ENCODE data around the gene ZMYM1.
"Not testable (repeated sequence)": the region's sequence is repeated elsewhere in the genome, so short reads cannot be mapped to it uniquely, and the experiment has no call there.

ZMYM1 gene

GRCh38 chr1:35053433-35053832, 25.8 kb upstream of the ZMYM1 start:
- TF ChIP-seq, protein P1, sequence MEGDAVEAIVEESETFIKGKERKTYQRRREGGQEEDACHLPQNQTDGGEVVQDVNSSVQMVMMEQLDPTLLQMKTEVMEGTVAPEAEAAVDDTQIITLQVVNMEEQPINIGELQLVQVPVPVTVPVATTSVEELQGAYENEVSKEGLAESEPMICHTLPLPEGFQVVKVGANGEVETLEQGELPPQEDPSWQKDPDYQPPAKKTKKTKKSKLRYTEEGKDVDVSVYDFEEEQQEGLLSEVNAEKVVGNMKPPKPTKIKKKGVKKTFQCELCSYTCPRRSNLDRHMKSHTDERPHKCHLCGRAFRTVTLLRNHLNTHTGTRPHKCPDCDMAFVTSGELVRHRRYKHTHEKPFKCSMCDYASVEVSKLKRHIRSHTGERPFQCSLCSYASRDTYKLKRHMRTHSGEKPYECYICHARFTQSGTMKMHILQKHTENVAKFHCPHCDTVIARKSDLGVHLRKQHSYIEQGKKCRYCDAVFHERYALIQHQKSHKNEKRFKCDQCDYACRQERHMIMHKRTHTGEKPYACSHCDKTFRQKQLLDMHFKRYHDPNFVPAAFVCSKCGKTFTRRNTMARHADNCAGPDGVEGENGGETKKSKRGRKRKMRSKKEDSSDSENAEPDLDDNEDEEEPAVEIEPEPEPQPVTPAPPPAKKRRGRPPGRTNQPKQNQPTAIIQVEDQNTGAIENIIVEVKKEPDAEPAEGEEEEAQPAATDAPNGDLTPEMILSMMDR (IDR thresholded peaks at IDR 0.05; ENCODE audit: extremely low read depth, missing control alignments), result no peak
- DNase-seq (ENCODE audit: low spot score), result no peak

DNA sequence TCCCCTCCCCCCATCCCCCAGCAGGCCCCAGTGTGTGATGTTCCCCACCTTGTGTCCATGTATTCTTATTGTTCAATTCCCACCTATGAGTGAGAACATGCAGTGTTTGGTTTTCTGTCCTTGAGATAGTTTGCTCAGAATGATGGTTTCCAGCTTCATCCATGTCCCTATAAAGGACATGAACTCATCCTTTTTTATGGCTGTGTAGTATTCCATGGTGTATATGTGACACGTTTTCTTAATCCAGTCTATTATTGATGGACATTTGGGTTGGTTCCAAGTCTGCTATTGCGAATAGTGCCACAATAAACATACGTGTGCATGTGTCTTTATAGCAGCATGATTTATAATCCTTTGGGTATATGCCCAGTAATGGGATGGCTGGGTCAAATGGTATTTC, 24.9 kb upstream of the ZMYM1 start:
- DNase-seq (ENCODE audit: low spot score), result not testable (repeated sequence)

DNA sequence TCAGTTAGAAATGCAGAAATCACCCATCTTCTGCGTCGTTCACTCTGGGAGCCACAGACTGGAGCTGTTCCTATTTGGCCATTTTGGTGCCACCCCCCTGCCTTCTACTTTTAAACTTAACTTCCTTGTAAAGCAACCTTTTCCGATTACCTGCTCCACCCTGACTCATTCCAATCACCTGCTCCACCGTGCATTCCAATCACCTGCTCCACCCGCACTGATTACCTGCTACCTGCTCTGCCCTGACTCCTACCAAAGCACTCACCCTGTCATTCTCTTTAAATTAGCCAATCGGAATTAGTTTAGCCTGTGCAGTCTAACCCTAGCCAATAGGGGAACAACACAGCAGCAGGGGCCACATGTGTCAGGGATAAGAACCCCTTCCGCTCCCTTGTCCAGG, 20.9 kb upstream of the ZMYM1 start:
- not testable (repeated sequence) for DNase-seq (ENCODE audit: low spot score)

DNA sequence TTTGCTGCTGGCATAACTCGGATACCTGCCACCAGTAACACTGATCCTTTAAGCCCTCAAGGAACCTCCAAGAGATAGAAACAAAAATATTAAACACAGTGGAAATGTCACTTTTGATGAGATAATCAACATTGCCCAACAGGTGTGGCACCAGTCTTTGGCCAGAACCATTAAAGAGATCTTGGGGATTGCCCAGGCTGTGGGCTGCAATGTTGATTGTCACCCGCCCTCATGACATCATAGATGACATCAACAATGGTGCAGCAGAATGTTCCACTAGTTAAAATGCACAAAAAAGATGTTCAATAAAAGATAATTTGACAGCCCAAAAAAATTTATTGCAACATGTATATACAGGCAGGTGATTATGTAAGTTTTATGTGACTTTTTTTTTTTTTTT, 20.2 kb upstream of the ZMYM1 start:
- TF ChIP-seq, protein P1 (IDR thresholded peaks at IDR 0.05; ENCODE audit: extremely low read depth, missing control alignments), result no peak
- DNase-seq (ENCODE audit: low spot score), result no peak

- TF ChIP-seq, protein P1 (IDR thresholded peaks at IDR 0.05; ENCODE audit: extremely low read depth, missing control alignments), result no peak
- no peak for DNase-seq (ENCODE audit: low spot score)
Observed at GRCh38 chr1:35062518-35063196, 16.5 kb upstream of the ZMYM1 start.

DNA sequence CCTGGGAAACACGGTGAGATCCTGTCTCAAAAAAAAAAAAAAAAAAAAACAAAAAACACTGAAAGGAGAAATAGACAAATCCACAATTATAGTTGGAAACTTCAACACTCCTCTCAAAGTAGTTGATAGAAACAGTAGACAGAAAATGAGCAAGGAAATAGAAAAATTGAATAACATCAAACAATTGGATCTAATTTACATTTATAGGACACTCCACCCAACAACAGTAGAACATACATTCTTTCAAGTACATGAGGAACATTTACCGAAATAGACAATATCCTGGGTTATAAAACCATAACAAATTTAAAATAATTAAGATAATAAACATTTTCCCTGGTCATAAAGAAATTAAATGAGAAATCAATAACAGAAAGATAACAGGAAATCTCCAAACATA, 14.9 kb upstream of the ZMYM1 start:
- TF ChIP-seq, protein P1 (IDR thresholded peaks at IDR 0.05; ENCODE audit: extremely low read depth, missing control alignments), result no peak
- DNase-seq (ENCODE audit: low spot score), result no peak

- DNase-seq (ENCODE audit: low spot score), result no peak
- TF ChIP-seq, protein P1 (IDR thresholded peaks at IDR 0.05; ENCODE audit: extremely low read depth, missing control alignments), result no peak
Observed at GRCh38 chr1:35069746-35070145, 9.4 kb upstream of the ZMYM1 start.

- TF ChIP-seq, protein P1 (IDR thresholded peaks at IDR 0.05; ENCODE audit: extremely low read depth, missing control alignments), result no peak
- DNase-seq (ENCODE audit: low spot score), result no peak
Observed at GRCh38 chr1:35073265-35073811, 5.8 kb upstream of the ZMYM1 start.

GRCh38 chr1:35076426-35076825, 2.8 kb upstream of the ZMYM1 start:
- not testable (repeated sequence) for DNase-seq (ENCODE audit: low spot score)

Data from GM20000 (cell line).